HUES48 (cell line): ENCODE data around the gene REEP3.
A peak's percentile ranks its signal among the peaks of the same experiment; 100 is the strongest.
"Not testable (repeated sequence)": the region's sequence is repeated elsewhere in the genome, so short reads cannot be mapped to it uniquely, and the experiment has no call there.

Experiments
- H3K27ac ChIP-seq: one replicate; pipeline ENCODE4 v1.7.0; 2013; ENCODE audit warnings: low read depth, low read length, inconsistent platforms
- H3K27me3 ChIP-seq: 2 replicates; pipeline ENCODE4 v1.6.1; 2013; ENCODE audit warnings: mild to moderate bottlenecking, low read length; ENCODE audit not compliant: control insufficient read depth, insufficient read depth
- H3K36me3 ChIP-seq: 2 replicates; pipeline ENCODE4 v1.6.1; 2013; ENCODE audit warnings: low read length; ENCODE audit not compliant: control insufficient read depth, insufficient read depth
- H3K4me1 ChIP-seq: 2 replicates; pipeline ENCODE4 v1.6.1; 2013; ENCODE audit warnings: mild to moderate bottlenecking, low read length; ENCODE audit not compliant: control insufficient read depth, insufficient read depth
- H3K4me3 ChIP-seq: 2 replicates; pipeline ENCODE4 v1.5.1; 2013; ENCODE audit warnings: mild to moderate bottlenecking, low read depth, low read length
- H3K9ac ChIP-seq: 2 replicates; pipeline ENCODE4 v1.6.1; 2013; ENCODE audit warnings: mild to moderate bottlenecking, low read depth, low read length, moderate library complexity
- H3K9me3 ChIP-seq: 2 replicates; pipeline ENCODE4 v1.6.1; 2013; ENCODE audit warnings: low read length; ENCODE audit not compliant: control insufficient read depth, insufficient read depth

The REEP3 gene

DNA sequence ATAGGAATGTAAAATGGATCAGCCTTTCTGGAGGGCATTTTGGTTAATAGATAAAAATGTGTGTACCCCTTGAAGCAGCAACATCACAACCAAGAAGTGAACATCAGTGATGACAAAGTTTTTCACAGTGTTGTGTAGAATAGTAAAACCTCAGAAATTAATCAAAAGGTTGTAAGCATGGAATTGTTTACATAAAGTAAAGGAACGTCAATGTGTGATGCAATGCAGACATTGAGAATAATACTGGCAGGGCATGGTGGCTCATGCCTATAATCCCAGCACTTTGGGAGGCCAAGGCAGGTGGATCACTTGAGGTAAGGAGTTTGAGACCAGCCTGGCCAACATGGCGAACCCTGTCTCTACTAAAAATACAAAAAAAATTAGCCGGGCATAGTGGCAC is 43.5 kb downstream of the REEP3 start:
- not testable (repeated sequence) for H3K9ac ChIP-seq, H3K27ac ChIP-seq, H3K4me1 ChIP-seq, H3K27me3 ChIP-seq, H3K36me3 ChIP-seq, H3K4me3 ChIP-seq, H3K9me3 ChIP-seq

DNA sequence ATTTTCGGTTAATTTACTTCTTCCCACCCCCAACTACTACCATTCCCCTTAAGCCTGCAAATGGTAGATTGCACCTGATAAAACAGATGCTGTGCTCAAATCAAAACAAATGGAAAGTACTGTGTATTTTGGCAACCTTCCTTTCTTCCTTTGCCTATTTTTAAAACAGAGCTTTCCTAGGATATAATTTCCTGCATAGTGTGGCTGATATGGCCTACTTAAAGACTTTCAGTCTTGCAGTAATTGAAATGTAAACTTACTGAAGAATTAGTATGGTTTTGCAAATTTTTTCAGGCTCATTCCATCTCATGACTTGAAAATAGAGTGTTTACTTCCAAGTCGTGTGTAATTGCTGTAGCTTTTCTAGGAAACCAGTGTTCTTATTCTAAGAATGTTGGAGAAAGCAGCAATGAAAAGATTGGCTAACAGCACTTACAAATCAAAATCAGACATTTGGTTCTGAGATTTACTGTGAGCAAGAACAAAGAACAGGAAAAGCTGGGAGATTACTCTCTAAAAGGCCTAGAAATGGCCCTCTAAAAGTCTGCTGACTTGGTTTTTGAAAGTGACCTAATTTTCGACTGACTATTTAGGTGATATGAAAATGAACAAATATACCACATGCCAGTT is 52.0 kb downstream of the REEP3 start:
- Histone ChIP-seq H3K4me3 (peak overlapping the region; percentile 1; the same call in 1 of the 2 replicates), H3K9ac (peak overlapping the region; percentile 33; the same call in 1 of the 2 replicates), H3K9me3 (no peaks in the 10 kb centered on the region), H3K4me1 (peaks cover 31% of the 10 kb centered on the region), H3K36me3 (peaks cover 11% of the 10 kb centered on the region), H3K27me3 (no peaks in the 10 kb centered on the region), H3K27ac (peak overlapping the region; percentile 84)

DNA sequence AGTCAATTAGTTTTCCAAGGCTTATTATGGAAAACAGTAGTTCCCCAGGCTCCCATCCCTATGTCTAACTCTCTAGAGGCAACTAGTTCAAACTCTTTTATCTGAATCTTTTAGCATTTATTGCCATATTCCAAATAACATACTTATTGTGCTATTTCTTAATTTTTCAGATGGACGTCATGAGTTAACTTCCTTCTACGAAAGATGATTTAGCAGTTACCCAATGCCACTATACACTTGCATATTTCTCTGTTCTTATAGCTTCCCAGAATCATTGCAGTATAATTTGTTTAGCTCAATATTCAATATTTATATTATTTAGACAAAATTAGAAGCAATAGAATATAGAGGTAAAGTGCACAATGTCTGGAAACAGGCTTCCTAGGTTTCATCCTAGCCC is 52.8 kb downstream of the REEP3 start:
- peaks cover 11% of the 10 kb centered on the region for H3K36me3 ChIP-seq

DNA sequence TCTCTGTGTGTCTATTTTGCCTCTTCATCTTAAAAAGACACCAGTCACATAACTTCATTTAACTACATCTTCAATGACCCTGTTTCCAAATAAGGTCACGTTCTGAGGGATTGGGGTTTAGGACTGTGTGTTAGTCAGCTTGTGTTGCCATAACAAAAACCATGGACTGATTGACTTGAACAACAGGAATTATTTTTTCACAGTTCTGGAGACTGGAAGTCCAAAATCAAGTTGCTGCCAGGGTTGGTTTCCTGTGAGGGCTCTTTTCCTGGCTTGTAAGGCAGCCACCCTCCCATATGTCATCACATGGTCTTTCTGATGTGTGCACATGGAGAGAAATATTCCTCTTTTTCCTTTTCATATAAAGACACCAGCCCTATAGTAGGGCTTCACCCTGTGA is 55.3 kb downstream of the REEP3 start:
- peaks cover 7% of the 10 kb centered on the region for H3K36me3 ChIP-seq
- no peaks in the 10 kb centered on the region for H3K27me3 ChIP-seq
- no peak overlapping the region for H3K9ac ChIP-seq
- peaks cover 31% of the 10 kb centered on the region for H3K4me1 ChIP-seq
- no peak overlapping the region for H3K27ac ChIP-seq
- no peaks in the 10 kb centered on the region for H3K9me3 ChIP-seq
- no peak overlapping the region for H3K4me3 ChIP-seq

More for the DNA sequence above, 52.8 kb downstream of the REEP3 start:
- no peaks in the 10 kb centered on the region for H3K27me3 ChIP-seq
- no peak overlapping the region for H3K9ac ChIP-seq
- no peaks in the 10 kb centered on the region for H3K9me3 ChIP-seq
- peaks cover 31% of the 10 kb centered on the region for H3K4me1 ChIP-seq
- no peak overlapping the region for H3K4me3 ChIP-seq
- no peak overlapping the region for H3K27ac ChIP-seq

DNA sequence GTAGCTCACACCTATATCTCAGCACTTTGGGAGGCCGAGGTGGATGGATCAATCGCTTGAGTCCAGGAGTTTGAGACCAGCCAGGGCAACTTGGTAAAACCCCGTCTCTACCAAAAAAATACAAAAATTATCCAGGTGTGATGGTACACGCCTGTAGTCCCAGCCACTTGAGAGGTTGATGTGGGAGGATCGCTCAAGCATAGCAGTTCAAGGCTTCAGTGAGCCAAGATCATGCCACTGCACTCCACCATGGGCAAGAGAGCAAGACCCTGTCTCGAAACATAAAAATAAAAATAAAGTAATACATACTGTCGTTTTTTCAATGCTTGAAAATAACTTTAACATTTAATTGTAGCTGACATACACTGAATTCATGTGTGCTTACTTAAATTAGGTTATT is 57.3 kb downstream of the REEP3 start:
- no peak overlapping the region for H3K4me3 ChIP-seq
- peaks cover 7% of the 10 kb centered on the region for H3K36me3 ChIP-seq
- no peak overlapping the region for H3K27ac ChIP-seq
- peaks cover 11% of the 10 kb centered on the region for H3K4me1 ChIP-seq
- no peaks in the 10 kb centered on the region for H3K27me3 ChIP-seq
- no peaks in the 10 kb centered on the region for H3K9me3 ChIP-seq
- no peak overlapping the region for H3K9ac ChIP-seq

DNA sequence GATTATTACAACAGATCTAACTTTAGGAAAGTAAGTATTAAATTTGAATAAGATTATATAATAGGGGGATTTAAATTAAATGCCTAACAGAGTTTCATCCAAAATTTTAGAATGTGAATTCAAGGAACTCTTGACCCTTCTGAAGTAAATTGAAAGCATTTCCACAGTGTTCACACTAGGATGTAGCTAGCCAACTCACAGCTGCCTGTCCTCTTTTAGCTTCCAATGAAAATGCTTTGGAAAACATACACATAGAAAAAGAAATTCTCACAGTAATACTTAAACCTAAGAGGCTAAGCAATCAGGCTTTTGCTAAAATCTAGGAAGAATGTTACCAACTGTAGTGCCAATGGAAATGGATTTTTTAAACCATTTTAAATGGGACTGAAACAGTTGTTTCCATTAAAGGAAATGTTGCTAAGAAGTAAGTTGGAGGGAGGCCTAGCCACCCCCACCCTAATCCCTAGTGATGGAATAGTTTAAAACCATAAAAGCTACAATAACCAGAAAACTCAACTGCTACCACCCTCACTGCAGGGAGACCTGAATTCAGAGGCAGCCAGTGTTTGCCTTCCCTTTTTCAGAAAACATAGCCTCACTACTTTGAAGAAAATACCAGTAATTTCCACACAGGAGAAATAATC is 58.3 kb downstream of the REEP3 start:
- no peak overlapping the region for H3K27ac ChIP-seq
- H3K4me1 ChIP-seq = peaks cover 9% of the 10 kb centered on the region; the same call in 1 of the 2 replicates
- H3K9me3 ChIP-seq = no peaks in the 10 kb centered on the region
- no peak overlapping the region for H3K4me3 ChIP-seq
- no peaks in the 10 kb centered on the region for H3K27me3 ChIP-seq
- H3K36me3 ChIP-seq = peaks cover 7% of the 10 kb centered on the region
- no peak overlapping the region for H3K9ac ChIP-seq

DNA sequence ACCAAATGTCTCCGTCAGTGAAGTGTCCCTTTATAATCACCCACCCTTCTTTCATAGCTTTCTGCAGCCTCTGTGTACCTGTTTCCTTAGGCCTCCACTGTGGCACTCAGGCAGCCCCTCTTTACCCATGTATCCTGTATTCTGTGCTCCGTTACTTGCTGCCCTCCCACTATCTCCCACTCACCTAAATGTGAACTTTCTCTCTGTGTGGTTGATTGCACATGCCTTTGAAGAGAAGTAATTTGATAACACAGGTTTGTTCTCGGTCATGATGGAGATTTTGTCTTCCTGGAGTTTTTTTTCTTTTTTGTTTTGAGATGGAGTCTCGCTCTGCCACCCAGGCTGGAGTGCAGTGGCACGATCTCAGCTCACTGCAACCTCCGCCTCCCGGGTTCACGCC is 61.5 kb downstream of the REEP3 start:
- Histone ChIP-seq H3K27me3 (no peaks in the 10 kb centered on the region), H3K27ac (no peak overlapping the region), H3K9me3 (no peaks in the 10 kb centered on the region), H3K36me3 (no peaks in the 10 kb centered on the region), H3K9ac (no peak overlapping the region), H3K4me3 (no peak overlapping the region), H3K4me1 (peaks cover 11% of the 10 kb centered on the region; the same call in 1 of the 2 replicates)

DNA sequence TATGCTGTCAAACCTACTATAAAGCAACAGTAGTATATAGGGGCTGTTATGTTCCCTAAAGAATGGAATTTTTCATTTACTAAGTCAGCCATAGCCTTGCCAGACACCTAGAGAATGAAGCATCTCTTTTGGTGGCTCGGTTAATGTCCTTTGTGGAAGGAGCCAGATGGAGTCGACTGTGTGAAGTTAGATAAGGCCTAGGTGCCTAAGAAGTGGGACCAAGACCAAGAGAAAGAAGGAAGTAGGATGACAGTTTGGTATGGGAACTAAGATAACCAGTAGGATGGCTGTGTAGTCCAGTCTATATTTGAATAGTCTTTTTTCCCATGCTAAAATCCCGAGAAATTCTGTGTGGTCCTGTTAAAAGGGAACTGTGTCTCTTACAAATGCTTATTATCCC is 62.2 kb downstream of the REEP3 start:
- Histone ChIP-seq H3K27me3 (no peaks in the 10 kb centered on the region), H3K27ac (no peak overlapping the region), H3K4me3 (no peak overlapping the region), H3K36me3 (no peaks in the 10 kb centered on the region), H3K9ac (no peak overlapping the region), H3K4me1 (peaks cover 11% of the 10 kb centered on the region; the same call in 1 of the 2 replicates), H3K9me3 (no peaks in the 10 kb centered on the region)

DNA sequence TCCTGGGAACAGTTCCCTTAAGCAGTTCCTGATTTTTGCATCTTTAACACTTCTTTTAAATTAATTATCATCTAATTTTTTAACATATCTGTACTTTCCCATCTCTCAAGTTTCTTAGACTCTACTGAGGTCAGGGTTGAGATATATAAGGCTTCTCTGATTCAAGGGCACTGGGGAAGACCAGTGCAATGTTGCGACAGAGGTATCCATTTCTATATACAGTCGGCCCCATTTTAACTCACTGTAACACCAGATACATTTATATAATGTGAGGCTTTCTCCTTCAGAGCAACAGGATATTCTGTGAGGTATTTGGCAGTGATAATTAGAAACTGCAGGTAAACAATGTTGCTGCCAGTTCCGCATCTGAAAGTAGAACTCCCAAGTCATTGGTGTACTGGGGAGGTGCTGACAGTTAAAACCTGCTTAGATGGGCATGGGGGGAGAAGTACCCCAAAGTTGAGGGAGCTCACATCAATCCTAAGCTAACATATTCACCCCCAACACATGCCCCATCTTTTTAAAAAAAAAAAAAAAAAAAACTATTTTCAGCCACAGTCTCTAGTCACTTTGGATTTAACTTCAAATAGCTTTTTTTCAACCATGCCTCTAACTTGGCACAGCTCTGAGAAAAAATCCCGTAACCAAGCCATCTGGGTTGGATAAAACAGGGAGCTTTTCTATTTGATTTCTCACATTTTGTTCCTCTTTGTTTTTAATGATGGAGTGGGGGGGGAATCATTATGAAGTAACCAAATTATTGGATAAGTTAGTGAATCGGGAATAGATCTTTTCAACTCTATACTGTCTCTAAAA is 62.9 kb downstream of the REEP3 start:
- Histone ChIP-seq H3K4me3 (no peak overlapping the region), H3K9me3 (no peaks in the 10 kb centered on the region), H3K36me3 (no peaks in the 10 kb centered on the region), H3K27me3 (no peaks in the 10 kb centered on the region), H3K4me1 (peaks cover 15% of the 10 kb centered on the region; the same call in 1 of the 2 replicates), H3K9ac (no peak overlapping the region), H3K27ac (no peak overlapping the region)

DNA sequence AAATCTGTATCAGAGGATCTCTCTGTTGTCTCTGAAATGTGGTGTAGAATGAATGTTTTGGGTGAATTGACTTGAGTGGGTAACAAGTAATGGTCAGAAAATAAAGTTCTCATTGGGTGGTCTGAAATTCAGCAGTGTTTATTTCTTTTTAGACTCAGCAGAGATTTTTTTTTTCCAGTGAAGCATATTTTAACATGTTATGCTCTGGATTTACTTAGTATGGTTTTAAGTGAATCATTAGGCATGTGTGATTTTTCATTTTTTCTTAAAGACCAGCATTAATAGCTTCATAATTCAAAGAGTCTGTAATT is 63.5 kb downstream of the REEP3 start:
- peaks cover 15% of the 10 kb centered on the region; the same call in 1 of the 2 replicates for H3K4me1 ChIP-seq
- H3K27ac ChIP-seq = no peak overlapping the region
- H3K9ac ChIP-seq = no peak overlapping the region
- H3K36me3 ChIP-seq = no peaks in the 10 kb centered on the region
- no peaks in the 10 kb centered on the region for H3K9me3 ChIP-seq
- H3K4me3 ChIP-seq = no peak overlapping the region
- no peaks in the 10 kb centered on the region for H3K27me3 ChIP-seq

DNA sequence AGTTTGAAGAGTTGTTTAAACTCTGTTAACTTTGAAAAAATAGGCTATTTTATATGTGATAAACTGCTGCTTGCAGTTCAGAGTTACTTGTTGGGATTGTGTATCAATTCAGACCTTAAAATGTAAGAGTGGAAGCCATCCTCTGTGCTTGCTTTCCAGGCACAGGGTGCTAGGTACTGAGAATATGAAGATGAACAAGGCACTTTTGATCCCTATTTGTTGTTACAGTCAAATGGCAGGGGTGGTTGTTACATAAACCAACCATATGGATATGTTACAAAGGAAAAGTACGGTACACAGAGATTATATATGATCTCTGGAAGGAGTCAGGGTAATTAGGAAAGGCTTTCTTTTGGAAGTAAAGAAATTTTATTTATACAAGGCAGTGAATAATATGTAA is 63.8 kb downstream of the REEP3 start:
- Histone ChIP-seq H3K4me3 (no peak overlapping the region), H3K9me3 (no peaks in the 10 kb centered on the region), H3K36me3 (no peaks in the 10 kb centered on the region), H3K27ac (no peak overlapping the region), H3K9ac (no peak overlapping the region), H3K27me3 (no peaks in the 10 kb centered on the region), H3K4me1 (peaks cover 15% of the 10 kb centered on the region; the same call in 1 of the 2 replicates)
